Tongue (tissue), 2 donors: Measurements from ENCODE around the gene CDH26. TPM values are rescaled to one million over a fixed set of nuclear protein-coding genes. Genes with fewer than 3 reads are reported as not detected.
"Not testable (repeated sequence)": the region's sequence is repeated elsewhere in the genome, so short reads cannot be mapped to it uniquely, and the experiment has no call there.

Experiments used
- DNase-seq: peaks from one replicate; pipeline ENCODE4 v3.0.0-alpha.2; 2015
- total RNA-seq: library from RNA; depleted of rRNA; stranded (reverse); fragments of >200 nt; gene quantifications from one replicate; pipeline ENCODE4 v1.2.3, GENCODE V29; 2014

CDH26 gene
- total RNA-seq, 1 donor from 2014 or later = 3.4 TPM

DNA sequence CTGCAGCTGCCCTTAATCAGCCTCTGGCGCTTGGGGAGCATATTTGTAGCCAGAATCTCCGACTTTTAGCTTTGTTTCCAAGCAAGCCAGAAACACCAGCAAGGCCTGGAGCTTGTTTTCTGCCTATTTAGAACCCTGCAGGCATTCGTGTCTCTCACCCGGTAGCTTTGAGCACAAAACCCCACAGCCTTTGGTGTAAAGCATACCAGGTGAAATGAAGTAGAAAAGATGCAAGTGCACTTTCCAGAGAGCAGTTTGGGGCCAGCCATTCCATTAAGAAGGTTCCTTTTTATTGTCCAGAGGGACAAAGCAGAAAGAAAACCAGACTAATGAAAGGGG is 17.3 kb upstream of the CDH26 start:
- DNase-seq = no peak

DNA sequence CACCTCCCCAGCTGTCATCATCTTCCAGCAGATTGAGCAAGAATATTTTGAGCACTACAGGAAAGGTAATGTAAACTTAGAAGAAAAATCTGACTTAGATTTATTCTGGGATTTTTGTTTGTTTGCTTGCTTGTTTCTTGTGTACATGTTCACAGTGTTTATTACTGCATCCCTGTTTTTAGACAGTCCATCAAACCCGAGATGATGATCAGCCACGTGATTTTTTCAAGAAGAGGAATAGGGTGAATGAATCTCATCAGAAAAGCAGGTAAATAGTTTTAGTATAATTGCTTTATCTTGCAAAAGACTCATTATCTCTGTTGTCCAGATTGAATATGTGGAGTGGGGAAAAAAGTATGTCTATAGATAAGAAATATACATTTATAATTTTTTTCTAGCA is 16.0 kb upstream of the CDH26 start:
- no peak for DNase-seq

DNA sequence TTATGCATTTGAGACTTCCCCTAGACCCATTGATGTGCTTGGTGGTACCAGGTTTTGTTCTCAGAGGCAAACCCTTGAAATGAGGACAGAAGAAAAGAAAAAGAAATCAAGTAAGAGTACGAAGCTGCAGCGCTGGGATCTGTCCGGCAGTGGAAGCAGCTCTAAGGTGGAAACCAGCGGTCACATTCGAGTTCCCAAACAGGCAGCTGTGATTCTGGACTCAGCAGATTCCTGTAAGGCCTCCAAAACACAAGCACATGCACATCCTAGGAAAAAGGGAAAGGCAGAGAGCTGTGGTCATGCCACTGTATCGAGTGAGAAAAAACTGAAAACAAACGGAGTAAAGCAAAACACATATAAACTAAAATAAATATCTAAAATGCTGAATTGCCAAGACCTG is 13.5 kb upstream of the CDH26 start:
- no peak for DNase-seq

DNA sequence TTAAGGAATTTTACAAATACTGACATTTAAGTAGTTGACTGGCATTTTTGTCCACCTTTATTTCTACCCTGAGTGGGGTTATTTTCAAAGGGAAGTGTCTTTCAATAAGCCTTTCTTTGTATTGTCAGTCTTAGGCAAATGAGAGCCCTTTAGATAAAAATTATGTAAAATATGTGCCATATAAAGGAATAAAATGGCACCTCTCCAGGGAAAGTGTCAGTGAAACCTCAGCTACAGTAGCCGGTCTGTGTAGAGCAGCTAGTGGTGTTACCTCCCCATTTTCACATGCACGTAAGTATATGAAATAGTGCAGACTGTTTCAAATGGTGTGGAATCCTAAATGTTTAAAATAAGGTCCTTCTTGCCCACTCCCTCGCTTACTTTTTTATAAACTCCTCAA is 13.0 kb upstream of the CDH26 start:
- no peak for DNase-seq

DNA sequence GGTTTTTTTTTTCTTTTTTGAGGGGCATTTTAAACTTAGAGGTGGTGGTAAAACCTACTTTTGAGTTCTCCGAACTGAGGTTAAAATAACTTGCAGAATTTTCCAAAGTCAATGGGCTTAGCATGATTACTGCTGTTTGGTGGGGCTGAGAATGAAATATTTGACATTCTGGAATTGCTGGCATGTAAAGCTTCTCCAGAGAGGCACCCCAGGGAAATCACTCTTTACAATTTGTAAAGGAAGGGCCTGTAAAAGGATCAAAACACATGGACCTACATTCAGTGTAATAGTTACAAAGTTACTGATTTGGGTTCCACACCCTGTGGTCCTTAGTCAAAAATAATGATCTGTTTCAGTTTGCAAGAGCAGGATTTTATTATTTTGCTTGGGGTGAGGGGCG is 12.5 kb upstream of the CDH26 start:
- DNase-seq = no peak

DNA sequence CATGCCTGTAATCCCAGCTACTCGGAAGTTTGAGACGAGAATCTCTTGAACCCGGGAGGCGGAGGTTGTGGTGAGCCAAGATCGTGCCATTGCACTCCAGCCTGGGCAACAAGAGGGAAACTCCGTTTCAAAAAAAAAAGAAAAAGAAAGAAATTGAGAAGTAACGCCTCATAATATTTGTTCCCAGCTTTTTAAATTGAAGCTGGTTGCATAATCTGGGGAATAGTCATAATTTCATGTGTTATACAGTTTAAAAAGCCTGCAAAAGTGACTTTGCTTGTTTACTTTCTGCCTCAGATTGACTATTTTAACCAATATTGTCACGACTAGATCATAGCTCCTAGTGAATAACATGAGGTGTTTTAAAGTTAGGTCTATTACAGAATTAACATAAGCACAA is 10.8 kb upstream of the CDH26 start:
- DNase-seq = no peak

DNA sequence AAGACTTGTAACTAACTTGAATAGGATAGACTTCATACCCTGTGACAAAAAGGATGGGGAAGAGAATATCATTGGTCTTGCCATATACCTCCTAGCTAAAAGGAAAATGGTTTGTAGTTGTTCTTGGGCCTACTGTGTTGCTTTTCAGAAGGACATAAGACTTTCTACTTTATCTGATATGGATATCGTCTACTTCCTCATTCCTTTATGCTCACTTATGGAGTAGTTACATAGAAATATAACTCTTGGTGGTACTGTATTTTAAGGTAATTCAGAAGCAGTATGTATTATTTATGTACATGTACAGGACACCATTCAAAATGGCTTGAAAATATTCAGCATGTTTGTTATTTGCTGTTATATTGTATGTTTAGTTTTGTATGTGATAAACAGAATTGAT is 10.0 kb upstream of the CDH26 start:
- DNase-seq = no peak

DNA sequence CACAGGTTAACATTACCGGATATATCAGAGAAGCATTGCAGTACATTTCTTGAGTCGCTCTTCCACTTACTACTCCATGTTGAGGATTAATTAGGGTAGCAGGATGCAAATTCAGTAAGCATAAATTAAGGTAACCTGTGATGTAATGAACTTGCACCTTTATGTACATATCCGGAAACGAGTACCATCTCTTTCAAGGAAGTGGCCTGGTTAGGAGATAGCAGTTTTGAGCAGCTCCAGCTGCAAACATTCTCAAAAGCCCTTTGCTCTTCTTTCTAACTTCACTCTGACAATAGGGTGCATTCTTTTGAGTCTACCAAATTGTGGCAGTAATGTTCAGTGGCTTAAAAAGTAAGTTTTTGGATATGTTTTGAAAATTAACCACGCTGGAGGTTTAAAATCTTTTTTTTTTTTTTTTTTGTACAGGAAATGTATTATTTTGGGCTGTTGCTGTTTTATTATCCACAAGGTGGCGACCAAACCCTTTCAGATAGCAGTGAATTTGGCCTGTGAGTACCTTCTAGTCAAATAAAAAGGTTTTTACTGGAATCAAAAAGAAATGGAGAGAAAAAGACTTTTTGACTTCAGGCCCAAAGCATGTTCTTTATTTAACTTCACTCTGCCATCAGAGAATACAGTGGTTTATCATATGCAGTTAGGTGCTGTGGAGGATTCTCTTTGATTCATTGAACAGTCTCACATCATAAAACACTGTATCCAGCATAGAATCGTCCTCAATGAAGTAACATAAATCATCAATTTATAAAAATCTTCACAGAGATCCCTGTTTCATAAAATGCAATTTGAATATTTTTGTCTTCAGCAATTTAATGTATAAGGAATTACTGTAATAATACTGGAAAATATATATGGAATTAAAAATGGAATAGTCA is 9.1 kb upstream of the CDH26 start:
- DNase-seq = peak; percentile 87

DNA sequence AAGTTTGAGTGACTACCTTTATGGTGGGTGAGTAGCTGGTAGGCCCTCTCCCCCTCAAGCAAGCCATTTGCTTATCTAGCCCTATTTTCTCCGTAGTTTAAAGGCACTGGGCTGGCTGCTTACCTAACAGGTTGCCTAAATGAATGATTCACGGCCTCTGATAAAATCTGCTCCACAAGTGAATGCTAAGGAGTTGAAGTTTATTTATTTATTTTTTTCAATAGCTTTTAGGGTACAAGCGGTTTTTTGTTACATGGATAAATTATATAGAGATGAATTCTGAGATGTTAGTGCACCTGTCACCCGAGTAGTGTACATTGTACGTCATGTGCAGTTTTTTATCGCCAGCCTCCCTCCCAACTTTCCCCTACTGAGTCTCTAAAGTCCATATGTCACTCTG is 8.3 kb upstream of the CDH26 start:
- no peak for DNase-seq

DNA sequence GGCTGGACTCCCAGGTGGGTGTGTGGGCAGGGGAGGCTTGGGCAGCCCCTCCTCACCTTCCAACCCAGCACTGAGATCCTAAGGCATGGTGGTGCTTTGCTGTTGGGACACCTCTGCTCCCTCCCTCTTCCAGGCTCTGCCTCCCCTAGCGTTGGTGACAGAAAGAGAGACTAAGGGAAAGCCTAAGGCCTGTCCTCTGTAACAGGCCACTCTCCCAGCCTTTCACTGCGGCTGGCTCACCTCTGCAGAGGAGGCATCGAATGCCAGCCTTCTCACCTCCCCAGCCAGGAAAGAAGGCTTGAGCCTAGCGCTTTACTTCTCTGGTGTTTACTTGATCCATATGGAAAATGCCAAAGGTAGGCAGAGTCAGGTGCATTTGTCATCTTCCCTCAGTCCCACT is 3.5 kb upstream of the CDH26 start:
- no peak for DNase-seq

DNA sequence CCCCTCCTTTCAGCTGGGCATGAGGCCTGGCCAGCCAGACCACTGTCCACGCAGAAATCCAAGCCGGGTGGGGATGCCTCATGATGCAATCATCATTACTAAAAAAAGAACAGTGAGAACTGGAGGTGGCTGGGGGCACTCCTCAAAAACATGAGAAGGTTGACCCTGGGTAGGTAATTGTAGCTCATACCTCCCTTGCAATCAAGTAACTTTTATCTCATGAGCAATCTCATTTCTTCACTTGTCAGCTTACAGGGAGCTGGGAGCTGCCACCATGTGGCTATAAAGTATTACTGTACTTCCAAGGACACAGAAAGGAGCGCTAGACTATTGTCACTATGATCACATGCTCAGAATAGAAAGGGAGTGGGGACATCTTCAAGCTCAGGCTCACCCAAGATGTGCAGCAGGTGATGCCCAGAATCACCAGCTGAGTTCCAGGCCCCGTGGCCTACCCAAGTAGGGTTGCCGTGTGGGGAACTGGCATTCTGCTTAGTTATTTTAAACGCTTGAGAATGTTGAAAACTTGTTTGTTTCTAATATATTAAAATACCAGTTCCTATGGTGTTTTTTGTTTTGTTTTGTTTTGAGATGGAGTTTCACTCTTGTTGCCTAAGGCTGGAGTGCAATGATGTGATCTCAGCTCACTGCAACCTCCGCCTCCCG is 3.0 kb upstream of the CDH26 start:
- DNase-seq = peak; percentile 34

DNA sequence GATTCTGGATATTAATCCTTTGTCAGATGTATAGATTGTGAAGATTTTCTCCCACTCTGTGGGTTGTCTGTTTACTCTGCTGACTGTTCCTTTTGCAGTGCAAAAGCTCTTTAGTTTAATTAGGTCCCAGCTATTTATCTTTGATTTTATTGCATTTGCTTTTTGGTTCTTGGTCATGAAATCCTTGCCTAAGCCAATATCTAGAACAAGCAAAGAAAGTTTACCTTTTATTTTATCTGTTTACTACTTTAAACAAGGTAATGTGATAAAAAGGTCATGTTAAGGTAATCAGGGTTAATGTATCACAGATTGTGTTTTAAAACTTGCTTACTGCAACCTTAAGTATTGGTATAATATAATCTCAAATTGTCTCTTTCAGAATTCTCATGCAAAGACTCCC is 655 bp upstream of the CDH26 start:
- not testable (repeated sequence) for DNase-seq

DNA sequence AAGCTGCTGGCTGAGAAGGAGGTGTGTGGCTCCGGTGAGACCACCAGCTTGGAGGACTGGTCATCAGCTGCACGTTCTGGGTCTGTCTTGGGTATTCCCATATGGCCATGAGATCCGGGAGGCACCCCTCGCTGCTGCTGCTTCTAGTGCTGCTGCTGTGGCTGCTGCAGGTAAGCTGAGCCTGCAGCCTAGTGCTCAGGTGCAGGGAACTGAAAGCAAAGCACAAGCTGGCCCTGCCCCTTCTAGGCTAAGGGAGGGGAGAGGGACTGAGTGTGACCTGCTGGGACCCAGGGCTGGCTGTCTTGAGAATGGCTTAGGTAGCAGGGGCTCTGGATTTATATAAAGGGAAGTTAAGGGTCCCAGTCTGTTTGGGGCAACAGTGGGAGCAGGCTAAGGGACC is 403 bp downstream of the CDH26 start:
- no peak for DNase-seq

DNA sequence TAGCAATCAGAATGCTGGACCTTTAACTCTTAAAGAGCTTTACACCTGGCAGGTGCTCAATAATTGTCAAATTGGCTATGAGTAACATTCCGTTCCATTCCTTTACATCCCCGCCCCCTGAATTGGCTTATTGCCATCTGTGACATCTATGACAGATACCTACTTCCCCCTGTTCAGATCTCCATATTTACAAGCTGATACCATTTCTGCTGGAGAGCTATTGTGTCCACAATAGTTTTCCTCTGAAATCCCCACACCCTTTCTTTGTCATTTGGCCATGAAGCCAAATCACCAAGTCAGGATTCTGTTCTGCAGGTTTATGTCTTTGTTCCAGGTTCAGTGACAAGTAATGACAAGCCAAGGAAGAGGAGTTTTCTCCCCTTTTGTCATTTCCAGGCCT is 3.2 kb downstream of the CDH26 start:
- DNase-seq = peak; percentile 37

DNA sequence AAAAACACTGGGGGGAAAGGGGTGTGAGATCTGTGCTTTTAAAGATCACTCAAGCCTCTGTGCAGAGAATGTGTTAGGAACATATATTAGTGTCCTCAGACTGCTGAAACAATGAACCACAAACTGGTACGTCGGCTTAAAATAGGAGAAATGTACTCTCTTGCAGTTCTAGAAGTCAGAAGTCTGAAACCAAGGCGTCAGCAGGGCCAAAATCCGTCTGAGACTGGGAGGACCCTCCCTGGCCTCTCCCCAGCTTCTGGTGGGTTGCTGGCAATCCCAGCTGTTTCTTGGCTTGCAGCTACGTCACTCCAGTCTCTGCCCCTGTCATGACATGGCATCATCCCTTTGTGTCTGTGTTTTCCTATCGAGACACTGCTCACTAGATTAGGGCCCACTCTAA is 3.9 kb downstream of the CDH26 start:
- no peak for DNase-seq

DNA sequence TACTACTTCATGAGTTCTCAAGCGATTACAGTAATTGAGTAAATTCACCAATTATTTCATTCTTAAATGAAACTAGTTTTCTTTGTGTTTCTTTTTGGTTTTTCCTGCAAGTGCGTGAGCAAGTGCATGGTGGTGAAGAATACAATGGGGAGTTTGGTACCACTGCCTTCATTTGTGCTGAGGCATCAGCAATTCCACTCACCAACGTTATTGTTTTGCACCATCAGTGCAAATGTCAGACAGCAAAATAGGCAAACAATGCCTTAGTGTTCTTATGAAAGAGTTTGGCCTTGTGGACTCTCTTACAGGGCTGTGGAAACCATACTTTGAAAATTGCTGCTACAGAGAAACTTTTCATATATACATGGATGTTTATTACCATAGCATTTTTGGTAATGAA is 8.2 kb downstream of the CDH26 start:
- DNase-seq = no peak

DNA sequence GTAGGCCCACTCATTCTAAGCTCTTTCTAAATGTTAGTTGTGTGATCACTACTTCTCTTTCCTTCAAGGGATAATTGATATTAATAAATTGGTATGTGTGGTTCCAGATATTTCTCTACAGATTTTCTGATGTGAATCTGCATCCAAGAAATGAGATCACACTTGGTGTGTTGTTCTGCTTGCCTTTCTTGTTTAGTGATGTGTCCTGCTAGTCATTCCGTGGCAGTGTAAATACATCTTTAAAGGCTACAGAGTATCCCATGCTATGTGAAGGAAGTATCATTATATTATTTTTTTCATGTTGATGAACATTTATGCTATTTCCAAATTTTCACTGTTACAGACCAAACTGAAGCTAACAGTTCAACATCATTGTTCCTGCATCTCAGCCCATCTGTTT is 13.2 kb downstream of the CDH26 start:
- no peak for DNase-seq

DNA sequence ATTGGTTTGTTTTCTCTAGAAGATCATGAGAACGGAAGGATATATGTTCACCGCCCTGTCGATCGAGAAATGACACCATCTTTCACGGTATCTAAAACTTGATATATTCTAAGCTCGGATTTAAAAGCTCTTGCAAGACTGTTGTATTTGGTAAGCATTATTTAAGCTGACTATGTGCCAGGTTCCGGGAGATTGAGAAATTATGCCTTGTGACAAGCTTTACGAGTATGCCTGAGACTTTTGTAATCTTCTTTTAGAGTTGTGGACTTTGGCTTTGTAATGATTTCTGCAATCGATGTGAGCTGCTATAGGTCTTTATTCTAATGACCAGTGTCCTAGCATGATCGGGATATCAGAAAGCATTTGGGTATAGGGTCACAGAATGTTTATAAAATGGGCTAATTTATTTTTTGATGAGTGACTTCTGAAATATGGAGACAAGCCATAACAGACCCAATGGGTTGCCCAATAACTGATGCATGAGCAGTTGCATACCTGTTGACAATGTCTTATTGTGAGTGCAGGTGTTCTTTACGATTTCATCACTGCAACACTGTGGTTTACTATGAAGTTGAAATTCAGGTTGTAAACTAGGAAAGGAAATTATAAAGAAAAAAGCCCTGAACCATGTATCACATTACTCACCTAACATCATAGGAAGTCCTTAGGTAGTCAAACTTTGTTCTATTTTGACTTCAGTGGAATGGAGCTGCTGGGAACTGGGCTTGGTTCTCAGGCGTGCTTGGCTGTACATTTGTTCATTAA is 14.0 kb downstream of the CDH26 start:
- no peak for DNase-seq

DNA sequence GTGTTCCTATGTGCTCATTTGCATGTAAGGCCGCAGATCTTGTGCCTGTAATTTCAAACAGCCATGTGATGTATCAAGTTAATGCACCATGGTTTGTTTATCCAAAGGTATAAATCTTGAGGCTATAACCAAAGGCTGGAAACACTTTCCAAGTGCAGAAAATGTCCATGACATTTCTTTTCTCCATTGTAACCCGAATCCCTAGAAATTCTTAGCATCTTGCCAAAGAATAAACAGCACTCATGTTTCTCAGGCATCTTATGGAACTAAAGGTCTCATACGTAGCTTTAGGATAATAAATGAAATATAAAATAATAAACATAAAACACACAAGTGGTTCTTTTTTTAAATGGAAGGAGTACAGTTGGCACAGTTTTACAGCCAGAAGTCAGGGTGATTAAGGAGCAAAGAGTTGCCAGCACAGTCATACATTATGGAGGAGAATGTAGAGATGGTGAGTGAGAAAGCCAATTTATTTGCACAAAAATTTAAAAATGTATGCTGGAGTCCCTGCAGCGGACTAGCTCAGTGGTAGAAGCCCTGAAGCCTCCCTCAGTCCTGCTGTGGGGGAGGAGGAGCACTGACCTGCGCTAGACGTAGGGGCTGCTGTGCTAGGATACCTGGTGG is 18.0 kb downstream of the CDH26 start:
- peak; percentile 78 for DNase-seq

DNA sequence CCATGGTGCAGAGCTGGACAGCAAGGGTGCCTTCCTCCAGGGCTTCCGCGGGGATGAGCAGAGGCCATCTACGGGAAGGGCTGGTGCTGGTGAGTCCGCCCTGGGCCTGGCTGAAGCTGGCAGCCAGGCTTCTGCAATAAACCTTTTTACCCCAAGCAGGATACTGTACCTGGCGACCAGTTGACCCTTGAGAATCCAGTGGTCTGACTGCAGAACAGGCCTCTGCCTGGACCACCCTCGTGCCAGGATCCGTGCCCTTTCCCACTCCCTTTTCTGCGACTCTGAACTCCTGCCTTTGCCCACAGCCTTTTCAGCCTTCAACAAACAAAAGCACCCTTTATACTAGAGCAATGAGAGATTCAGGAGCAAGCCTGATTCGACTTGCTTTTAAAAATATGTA is 18.9 kb downstream of the CDH26 start:
- DNase-seq = no peak

DNA sequence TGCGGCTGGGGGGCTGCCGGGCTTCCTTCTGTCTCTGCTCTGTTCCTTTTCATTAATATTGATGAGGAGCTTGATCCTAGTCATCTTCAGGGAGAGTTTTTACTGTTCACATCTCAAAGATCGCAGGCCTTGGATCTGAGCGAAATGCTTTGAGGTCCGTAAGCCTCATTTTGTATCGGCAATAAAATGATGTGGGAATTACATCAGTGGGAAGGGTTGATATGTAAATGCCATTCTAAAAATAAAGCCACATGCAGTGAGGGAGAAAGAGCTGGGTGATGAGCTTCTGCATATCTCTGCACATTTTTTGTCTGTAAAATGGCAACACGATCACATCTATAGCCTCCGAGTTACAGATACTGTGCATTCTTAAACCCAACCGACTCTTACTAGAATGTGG is 24.9 kb downstream of the CDH26 start:
- DNase-seq = no peak

DNA sequence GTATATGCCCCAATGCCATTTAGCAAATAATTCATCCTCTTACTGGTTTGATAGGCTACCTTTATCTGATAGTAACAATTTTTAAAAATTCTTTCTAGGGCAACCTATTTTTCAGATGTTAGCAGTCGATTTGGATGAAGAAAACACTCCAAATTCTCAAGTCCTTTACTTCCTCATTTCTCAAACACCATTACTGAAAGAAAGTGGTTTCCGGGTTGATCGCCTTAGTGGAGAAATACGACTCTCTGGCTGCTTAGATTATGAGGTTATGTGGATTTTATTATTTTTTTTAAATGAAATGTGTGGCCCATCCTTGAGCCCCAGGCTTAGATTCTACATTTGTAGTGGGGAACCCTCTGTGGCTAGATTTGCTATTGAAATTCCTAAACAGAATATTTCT is 26.3 kb downstream of the CDH26 start:
- no peak for DNase-seq

DNA sequence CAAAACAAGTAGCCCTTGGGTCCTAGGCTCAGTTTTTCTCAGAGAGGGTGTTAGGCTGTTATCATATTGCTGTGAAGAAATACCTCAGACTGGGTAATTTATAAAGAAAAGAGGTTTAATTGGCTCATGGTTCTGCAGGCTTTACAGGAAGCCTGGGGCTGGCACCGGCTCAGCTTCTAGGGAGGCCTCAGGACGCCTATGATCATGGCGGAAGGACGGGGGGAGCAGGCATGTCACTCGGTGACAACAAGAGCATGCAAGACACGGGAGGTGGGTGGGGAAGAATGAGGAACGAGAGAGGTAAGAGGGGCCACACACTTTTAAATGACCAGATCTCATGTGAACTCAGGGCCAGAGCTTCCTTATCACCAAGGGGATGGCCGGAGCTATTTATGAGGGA is 26.9 kb downstream of the CDH26 start:
- DNase-seq = no peak
